ENCODE data around the gene C17orf114.

Gene C17orf114

GRCh38 chr17:4849011-4849536, 46.9 kb upstream of the C17orf114 start:
- Histone ChIP-seq H3K27me3 (no peaks in the 10 kb centered on the region), H3K4me2 (peak overlapping the region; percentile 44), H3K4me3 (no peak overlapping the region), H3K9me3 (ENCODE audit: low read depth) (no peaks in the 10 kb centered on the region), H3K27ac (peak overlapping the region; percentile 81), H3K36me3 (replicated peaks; ENCODE audit: insufficient read depth, low read depth) (no peaks in the 10 kb centered on the region), H4K20me1 (ENCODE audit: insufficient read depth, poor library complexity, severe bottlenecking) (peaks cover 26% of the 10 kb centered on the region), H3K4me1 (ENCODE audit: insufficient read depth) (peaks cover 36% of the 10 kb centered on the region), H3K9me2 (replicated peaks; ENCODE audit: insufficient read depth) (no peaks in the 10 kb centered on the region), H2AFZ (no peak overlapping the region), H3K79me2 (peaks cover 85% of the 10 kb centered on the region)
- peak; percentile 48 for DNase-seq (ENCODE audit: low spot score)
- no peak for TF ChIP-seq EZH2 (IDR thresholded peaks at IDR 0.05; ENCODE audit: borderline replicate concordance)
- 54% methylated on average over 5 of the region's 5 CpGs for WGBS (ENCODE audit: low lambda C conversion rate, missing lambda C conversion rate)

GRCh38 chr17:4846635-4847390, 44.7 kb upstream of the C17orf114 start:
- DNase-seq (ENCODE audit: low spot score): no peak
- Histone ChIP-seq H3K4me1 (ENCODE audit: insufficient read depth) (peaks cover 29% of the 10 kb centered on the region), H3K9me3 (ENCODE audit: low read depth) (no peaks in the 10 kb centered on the region), H3K27ac (peak overlapping the region; percentile 14), H2AFZ (no peak overlapping the region), H3K36me3 (replicated peaks; ENCODE audit: insufficient read depth, low read depth) (no peaks in the 10 kb centered on the region), H3K4me2 (no peak overlapping the region), H3K27me3 (no peaks in the 10 kb centered on the region), H3K4me3 (no peak overlapping the region), H3K79me2 (peaks cover 95% of the 10 kb centered on the region), H3K9me2 (replicated peaks; ENCODE audit: insufficient read depth) (no peaks in the 10 kb centered on the region), H4K20me1 (ENCODE audit: insufficient read depth, poor library complexity, severe bottlenecking) (peaks cover 26% of the 10 kb centered on the region)
- WGBS (ENCODE audit: low lambda C conversion rate, missing lambda C conversion rate): 85% methylated on average over 13 of the region's 13 CpGs
- TF ChIP-seq EZH2phosphoT487 (IDR thresholded peaks at IDR 0.05; ENCODE audit: low read depth, severe bottlenecking, unreplicated experiment) (no peak), CTCF (IDR thresholded peaks at IDR 0.05; ENCODE audit: poor library complexity) (no peak), EZH2 (IDR thresholded peaks at IDR 0.05; ENCODE audit: borderline replicate concordance) (no peak)

- Histone ChIP-seq H3K4me2 (no peak overlapping the region), H3K4me1 (ENCODE audit: insufficient read depth) (peaks cover 16% of the 10 kb centered on the region), H3K4me3 (no peak overlapping the region), H3K27ac (no peak overlapping the region), H2AFZ (no peak overlapping the region), H3K79me2 (peaks cover 96% of the 10 kb centered on the region), H3K36me3 (replicated peaks; ENCODE audit: insufficient read depth, low read depth) (no peaks in the 10 kb centered on the region), H3K9me2 (replicated peaks; ENCODE audit: insufficient read depth) (no peaks in the 10 kb centered on the region), H4K20me1 (ENCODE audit: insufficient read depth, poor library complexity, severe bottlenecking) (peaks cover 22% of the 10 kb centered on the region), H3K9me3 (ENCODE audit: low read depth) (no peaks in the 10 kb centered on the region), H3K27me3 (no peaks in the 10 kb centered on the region)
- no peak for TF ChIP-seq EZH2phosphoT487 (IDR thresholded peaks at IDR 0.05; ENCODE audit: low read depth, severe bottlenecking, unreplicated experiment)
- TF ChIP-seq EZH2 (IDR thresholded peaks at IDR 0.05; ENCODE audit: borderline replicate concordance): no peak
- no peak for TF ChIP-seq CTCF (IDR thresholded peaks at IDR 0.05; ENCODE audit: poor library complexity)
- 97% methylated on average over 5 of the region's 5 CpGs for WGBS (ENCODE audit: low lambda C conversion rate, missing lambda C conversion rate)
- DNase-seq (ENCODE audit: low spot score): no peak
These were observed 43.0 kb upstream of the C17orf114 start for GRCh38 chr17:4845118-4845517.

- Histone ChIP-seq H3K4me2 (no peak overlapping the region), H3K4me3 (no peak overlapping the region), H3K4me1 (ENCODE audit: insufficient read depth) (peaks cover 8% of the 10 kb centered on the region), H3K27ac (no peak overlapping the region), H3K27me3 (no peaks in the 10 kb centered on the region), H2AFZ (no peak overlapping the region), H3K36me3 (replicated peaks; ENCODE audit: insufficient read depth, low read depth) (no peaks in the 10 kb centered on the region), H3K9me3 (ENCODE audit: low read depth) (no peaks in the 10 kb centered on the region), H4K20me1 (ENCODE audit: insufficient read depth, poor library complexity, severe bottlenecking) (peaks cover 21% of the 10 kb centered on the region), H3K79me2 (peaks cover 96% of the 10 kb centered on the region), H3K9me2 (replicated peaks; ENCODE audit: insufficient read depth) (no peaks in the 10 kb centered on the region)
- TF ChIP-seq EZH2phosphoT487 (IDR thresholded peaks at IDR 0.05; ENCODE audit: low read depth, severe bottlenecking, unreplicated experiment) (no peak), CTCF (IDR thresholded peaks at IDR 0.05; ENCODE audit: poor library complexity) (no peak), EZH2 (IDR thresholded peaks at IDR 0.05; ENCODE audit: borderline replicate concordance) (no peak)
- no peak for DNase-seq (ENCODE audit: low spot score)
- 94% methylated on average over 9 of the region's 9 CpGs for WGBS (ENCODE audit: low lambda C conversion rate, missing lambda C conversion rate)
These were observed 41.3 kb upstream of the C17orf114 start for GRCh38 chr17:4843321-4844000.
